ENCODE data around the gene SELENOV.
A peak's percentile ranks its signal among the peaks of the same experiment; 100 is the strongest.

GRCh38 chr19:39532233-39533002 is 17.5 kb downstream of the SELENOV start, which contains the start of gene EID2B:
- TF ChIP-seq CTCF (IDR thresholded peaks at IDR 0.05; ENCODE audit: low read depth, low read length) (peak; percentile 95), EZH2phosphoT487 (IDR thresholded peaks at IDR 0.05; ENCODE audit: low read depth) (no peak)

Data from OCI-LY3 (cell line).